Lower leg skin (tissue), 4 donors: ENCODE measurements around the gene DGKD. TPM values are rescaled to one million over a fixed set of nuclear protein-coding genes. Genes with fewer than 3 reads are reported as not detected.

Experiments used
- DNase-seq, 2 donors: peaks; one replicate each; pipeline ENCODE4 v3.0.0-alpha.2; 2019; ENCODE audit warnings: low spot score in 2 of 2
- H3K4me3 ChIP-seq: fragments of 200-600 bp; sonication (generic); 2 replicates; pipeline ENCODE4 v1.5.1; 2017; ENCODE audit warnings: mild to moderate bottlenecking, low read depth; ENCODE audit not compliant: poor library complexity, severe bottlenecking
- CTCF ChIP-seq, 3 donors: fragments of 450-650 bp; IDR thresholded peaks; one replicate each; pipeline ENCODE4 v1.5.1; 2016; ENCODE audit warnings: antibody characterized with exemption in 3 of 3, mild to moderate bottlenecking in 3 of 3, moderate library complexity in 2 of 3
- POLR2A ChIP-seq, 2 donors: fragments of 450-650 bp; IDR thresholded peaks; one replicate each; pipeline ENCODE4 v1.6.1; 2016 to 2017; ENCODE audit warnings: antibody characterized with exemption in 2 of 2, mild to moderate bottlenecking in 1 of 2, moderate library complexity in 1 of 2
- WGBS, 2 donors: methylation state at CpG; one replicate each; pipeline ENCODE4 v1.1.5; 2018; 5-methylcytosine and 5-hydroxymethylcytosine counted together
- intact Hi-C: fragments of 100-400 bp; cut with DNase I; formaldehyde crosslinking; loops from one replicate; pipeline ENCODE4 v1.15.0; 2023; ENCODE audit warnings: low total_unique reads
- total RNA-seq, 4 donors: library from RNA; depleted of rRNA; stranded (reverse); fragments of >200 nt; gene quantifications; one replicate each; pipeline ENCODE4 v1.1.0, GENCODE V29; 2016

The DGKD gene
- total RNA-seq = 10 to 100 TPM in 1 of 4 donors, 1 to 10 TPM in 3; 5.8 to 15.2 (median 7.8) TPM

- DNase-seq = peak in 1 of 2 donors; percentile 90
- intact Hi-C loops = loop anchor here (1.0 kb wide), 1 partner anchor 30 kb away; no protein-coding TSS in a partner anchor
- peak within 1 kb of the TSS; percentile 21 for H3K4me3 ChIP-seq
- WGBS, 2 donors = 2 to 4% methylated on average over 24 to 44 of the region's 56 CpGs
- no peak for TF ChIP-seq CTCF (IDR thresholded peaks at IDR 0.05)
- TF ChIP-seq POLR2A (IDR thresholded peaks at IDR 0.05) = no peak
Measured at GRCh38 chr2:233353769-233354499, at the start of gene DGKD. DGKD (plus strand) TSS chr2:233354494; CDS start chr2:233354519, 25 bp downstream.

GRCh38 chr2:233307565-233307964 is 46.7 kb upstream of the DGKD start, which contains the start of gene SAG:
SAG (plus strand) TSS chr2:233307816; CDS start chr2:233309190, 1,374 bp downstream.
- WGBS, 2 donors = 80 to 86% methylated on average over 7 of the region's 7 CpGs
- intact Hi-C loops = no loop called here
- DNase-seq = no peak

GRCh38 chr2:233311241-233311926 is 42.9 kb upstream of the DGKD start:
- intact Hi-C loops = no loop called here
- H3K4me3 ChIP-seq = no peak overlapping the region
- no peak for DNase-seq
- WGBS, 2 donors = 90 to 91% methylated on average over 11 of the region's 11 CpGs
- TF ChIP-seq POLR2A (IDR thresholded peaks at IDR 0.05) (no peak), CTCF (IDR thresholded peaks at IDR 0.05) (no peak)

More at GRCh38 chr2:233307565-233307964, 46.7 kb upstream of the DGKD start, which contains the start of gene SAG:
- no peak within 1 kb of the TSS for H3K4me3 ChIP-seq
- TF ChIP-seq CTCF (IDR thresholded peaks at IDR 0.05) (no peak), POLR2A (IDR thresholded peaks at IDR 0.05) (no peak)

- TF ChIP-seq POLR2A (IDR thresholded peaks at IDR 0.05) = no peak
- TF ChIP-seq CTCF (IDR thresholded peaks at IDR 0.05) = no peak
- H3K4me3 ChIP-seq = no peak overlapping the region
- intact Hi-C loops = no loop called here
- 66 to 72% methylated on average over 8 of the region's 8 CpGs for WGBS, 2 donors
- DNase-seq = no peak
Measured at GRCh38 chr2:233312874-233313273, 41.4 kb upstream of the DGKD start.

GRCh38 chr2:233314180-233314925 is 39.9 kb upstream of the DGKD start:
- no peak overlapping the region for H3K4me3 ChIP-seq
- TF ChIP-seq POLR2A (IDR thresholded peaks at IDR 0.05) = no peak
- TF ChIP-seq CTCF (IDR thresholded peaks at IDR 0.05) = no peak
- intact Hi-C loops = no loop called here
- no peak for DNase-seq
- 90 to 91% methylated on average over 20 of the region's 20 CpGs for WGBS, 2 donors
